K562 (cell line): ENCODE measurements around the gene NRG2. TPM values are rescaled to one million over a fixed set of nuclear protein-coding genes. Genes with fewer than 3 reads are reported as not detected.

ENCODE experiments used
- ARID2 ChIP-seq: fragments of 450-650 bp; IDR thresholded peaks from 2 replicates; pipeline ENCODE4 v1.6.1; 2017; ENCODE audit warnings: antibody characterized with exemption, mild to moderate bottlenecking
- BRD4 ChIP-seq: fragments of 200-600 bp; sonication (generic); IDR thresholded peaks from 2 replicates; pipeline ENCODE4 v1.6.1; 2017; ENCODE audit warnings: inconsistent platforms
- CHD7 ChIP-seq: fragments of 200-600 bp; sonication (generic); IDR thresholded peaks from one replicate; pipeline ENCODE4 v1.6.1; 2012; ENCODE audit warnings: mild to moderate bottlenecking, low read depth, low read length, inconsistent platforms
- E2F1 ChIP-seq: sonication (generic); formaldehyde crosslinking; IDR thresholded peaks from 2 replicates; pipeline ENCODE4 v1.8.1; 2023; ENCODE audit warnings: mild to moderate bottlenecking, missing genetic modification reagents, moderate library complexity
- ETV6 ChIP-seq, 3 experiments: fragments of 150-350 bp in 1 of 3; sonication (generic) in 1 of 3; formaldehyde crosslinking in 1 of 3; IDR thresholded peaks; 2 replicates each; pipeline versions ENCODE4 v1.6.1 to v1.8.0; 2014 to 2022; ENCODE audit warnings: borderline replicate concordance in 2 of 3, low read depth in 2 of 3, antibody characterized with exemption in 1 of 3, low read length in 1 of 3, mild to moderate bottlenecking in 1 of 3, missing genetic modification reagents in 1 of 3
- MCM7 ChIP-seq, 2 experiments: fragments of 450-650 bp; IDR thresholded peaks; 2 replicates each; pipeline ENCODE4 v1.6.1; 2016 to 2018
- ZNF584 ChIP-seq: fragments of 200-800 bp; sonication (Bioruptor generic); IDR thresholded peaks from 2 replicates; pipeline ENCODE4 v1.6.1; 2016; ENCODE audit warnings: low read depth, mild to moderate bottlenecking, missing genetic modification characterization, missing compliant biosample characterization
- polyA plus RNA-seq, 8 experiments: library from polyadenylated mRNA; depleted of rRNA in 4 of 8; stranded (reverse) in 5 of 8; unstranded in 3 of 8; fragments of >200 nt; fragmentation: Nextera tagmentation in 2 of 8; fragmentation: Illumina TruSeq in 1 of 8; extraction: Ambion mirVana in 2 of 8; extraction: Trizol in 1 of 8; gene quantifications; 2 replicates each; pipeline versions ENCODE4 v1.2.1 to v1.2.3, GENCODE V29; 2011 to 2014; ENCODE audit warnings: inconsistent platforms in 1 of 8, missing spikeins in 1 of 8
- total RNA-seq, 7 experiments: library from RNA; depleted of rRNA in 6 of 7; stranded (reverse); fragments of >200 nt in 6 of 7; fragmentation: Illumina TruSeq in 2 of 7; extraction: Trizol in 2 of 7; gene quantifications; 2 replicates each; pipeline versions ENCODE4 v1.2.1 to v1.2.3, GENCODE V29; 2011 to 2021; ENCODE audit warnings: low replicate concordance in 1 of 7
- TF ChIP-seq, protein P1 (sequence below): fragments of 450-650 bp; formaldehyde crosslinking; IDR thresholded peaks from 2 replicates; pipeline ENCODE4 v1.4.0; 2020; ENCODE audit warnings: mild to moderate bottlenecking, moderate library complexity

The NRG2 gene
- total and polyA plus RNA-seq, 9 of the 15 experiments (the other 6 are each of a cell fraction or from before 2014, with no cell fraction given) = not detected

- TF ChIP-seq CHD7 (no peak), ZNF584 (CRISPR knock-in tag) (no peak), MCM7 (IDR thresholded peaks at IDR 0.05) (no peak), ARID2 (no peak), ETV6 (IDR thresholded peaks at IDR 0.05; ENCODE audit: borderline replicate concordance in 1 of 2, low read depth in 2 of 2, low read length in 1 of 2) (no peak), ETV6 (CRISPR knock-in tag; IDR thresholded peaks at IDR 0.05; ENCODE audit: borderline replicate concordance) (no peak), BRD4 (no peak), E2F1 (CRISPR knock-in tag) (no peak)
- TF ChIP-seq, protein P1, sequence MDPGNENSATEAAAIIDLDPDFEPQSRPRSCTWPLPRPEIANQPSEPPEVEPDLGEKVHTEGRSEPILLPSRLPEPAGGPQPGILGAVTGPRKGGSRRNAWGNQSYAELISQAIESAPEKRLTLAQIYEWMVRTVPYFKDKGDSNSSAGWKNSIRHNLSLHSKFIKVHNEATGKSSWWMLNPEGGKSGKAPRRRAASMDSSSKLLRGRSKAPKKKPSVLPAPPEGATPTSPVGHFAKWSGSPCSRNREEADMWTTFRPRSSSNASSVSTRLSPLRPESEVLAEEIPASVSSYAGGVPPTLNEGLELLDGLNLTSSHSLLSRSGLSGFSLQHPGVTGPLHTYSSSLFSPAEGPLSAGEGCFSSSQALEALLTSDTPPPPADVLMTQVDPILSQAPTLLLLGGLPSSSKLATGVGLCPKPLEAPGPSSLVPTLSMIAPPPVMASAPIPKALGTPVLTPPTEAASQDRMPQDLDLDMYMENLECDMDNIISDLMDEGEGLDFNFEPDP (CRISPR knock-in tag) = no peak
Observed at GRCh38 chr5:139926797-139927503, 116.1 kb downstream of the NRG2 start (continued).
